Mucosa of stomach (tissue), 1 donor: ENCODE results near the gene WWTR1.

Experiments
- H3K27me3 ChIP-seq: one replicate; pipeline ENCODE4 v1.7.0; 2013; ENCODE audit warnings: mild to moderate bottlenecking, low read length; ENCODE audit not compliant: control insufficient read depth, insufficient read depth
- H3K36me3 ChIP-seq: one replicate; pipeline ENCODE4 v1.7.0; 2013; ENCODE audit warnings: low read length; ENCODE audit not compliant: control insufficient read depth, insufficient read depth
- H3K4me1 ChIP-seq: one replicate; pipeline ENCODE4 v1.7.0; 2013; ENCODE audit warnings: mild to moderate bottlenecking, low read length; ENCODE audit not compliant: control insufficient read depth, insufficient read depth
- H3K4me3 ChIP-seq: one replicate; pipeline ENCODE4 v1.7.0; 2013; ENCODE audit warnings: low read length
- H3K9ac ChIP-seq: one replicate; pipeline ENCODE4 v1.7.0; 2013; ENCODE audit warnings: mild to moderate bottlenecking, low read length, moderate library complexity
- H3K9me3 ChIP-seq: one replicate; pipeline ENCODE4 v1.7.0; 2013; ENCODE audit warnings: mild to moderate bottlenecking, low read length, moderate library complexity; ENCODE audit not compliant: control insufficient read depth
- donor health status: Pancreatic carcinoma.

WWTR1 gene

GRCh38 chr3:149615731-149616221 is 42.0 kb downstream of the WWTR1 start:
- Histone ChIP-seq H3K4me1 (no peaks in the 10 kb centered on the region), H3K27me3 (no peaks in the 10 kb centered on the region), H3K36me3 (no peaks in the 10 kb centered on the region), H3K4me3 (no peak overlapping the region), H3K9me3 (no peaks in the 10 kb centered on the region), H3K9ac (no peak overlapping the region)

- Histone ChIP-seq H3K4me1 (no peaks in the 10 kb centered on the region), H3K27me3 (no peaks in the 10 kb centered on the region), H3K36me3 (no peaks in the 10 kb centered on the region)
Measured at GRCh38 chr3:149613988-149614387, 43.8 kb downstream of the WWTR1 start.

GRCh38 chr3:149612456-149612855 is 45.4 kb downstream of the WWTR1 start:
- H3K9ac ChIP-seq = no peak overlapping the region
- no peak overlapping the region for H3K4me3 ChIP-seq
- no peaks in the 10 kb centered on the region for H3K4me1 ChIP-seq
- H3K36me3 ChIP-seq = no peaks in the 10 kb centered on the region
- no peaks in the 10 kb centered on the region for H3K27me3 ChIP-seq
- no peaks in the 10 kb centered on the region for H3K9me3 ChIP-seq

More at GRCh38 chr3:149613988-149614387, 43.8 kb downstream of the WWTR1 start:
- no peaks in the 10 kb centered on the region for H3K9me3 ChIP-seq
- H3K4me3 ChIP-seq = no peak overlapping the region
- H3K9ac ChIP-seq = no peak overlapping the region

GRCh38 chr3:149611149-149611548 is 46.7 kb downstream of the WWTR1 start:
- no peaks in the 10 kb centered on the region for H3K36me3 ChIP-seq
- H3K9me3 ChIP-seq = no peaks in the 10 kb centered on the region
- no peak overlapping the region for H3K4me3 ChIP-seq
- H3K4me1 ChIP-seq = no peaks in the 10 kb centered on the region
- H3K9ac ChIP-seq = no peak overlapping the region
- no peaks in the 10 kb centered on the region for H3K27me3 ChIP-seq

- H3K4me3 ChIP-seq = no peak overlapping the region
- H3K27me3 ChIP-seq = no peaks in the 10 kb centered on the region
- H3K9me3 ChIP-seq = no peaks in the 10 kb centered on the region
- no peak overlapping the region for H3K9ac ChIP-seq
- no peaks in the 10 kb centered on the region for H3K36me3 ChIP-seq
- H3K4me1 ChIP-seq = no peaks in the 10 kb centered on the region
Measured at GRCh38 chr3:149610351-149611105, 47.3 kb downstream of the WWTR1 start.

- no peaks in the 10 kb centered on the region for H3K27me3 ChIP-seq
- H3K9me3 ChIP-seq = no peaks in the 10 kb centered on the region
- no peak overlapping the region for H3K4me3 ChIP-seq
- no peaks in the 10 kb centered on the region for H3K36me3 ChIP-seq
- H3K9ac ChIP-seq = no peak overlapping the region
- no peaks in the 10 kb centered on the region for H3K4me1 ChIP-seq
Measured at GRCh38 chr3:149609595-149609994, 48.2 kb downstream of the WWTR1 start.

GRCh38 chr3:149608987-149609386 is 48.8 kb downstream of the WWTR1 start:
- no peak overlapping the region for H3K4me3 ChIP-seq
- no peaks in the 10 kb centered on the region for H3K36me3 ChIP-seq
- no peaks in the 10 kb centered on the region for H3K4me1 ChIP-seq
- no peaks in the 10 kb centered on the region for H3K9me3 ChIP-seq
- H3K9ac ChIP-seq = no peak overlapping the region
- H3K27me3 ChIP-seq = no peaks in the 10 kb centered on the region

- Histone ChIP-seq H3K27me3 (no peaks in the 10 kb centered on the region), H3K36me3 (no peaks in the 10 kb centered on the region), H3K9ac (no peak overlapping the region), H3K9me3 (no peaks in the 10 kb centered on the region), H3K4me1 (no peaks in the 10 kb centered on the region), H3K4me3 (no peak overlapping the region)
Measured at GRCh38 chr3:149605902-149606301, 51.9 kb downstream of the WWTR1 start.

- Histone ChIP-seq H3K27me3 (no peaks in the 10 kb centered on the region), H3K36me3 (no peaks in the 10 kb centered on the region), H3K4me3 (no peak overlapping the region), H3K9ac (no peak overlapping the region), H3K4me1 (no peaks in the 10 kb centered on the region), H3K9me3 (no peaks in the 10 kb centered on the region)
Measured at GRCh38 chr3:149604125-149604875, 53.5 kb downstream of the WWTR1 start.

GRCh38 chr3:149603126-149604074 is 54.4 kb downstream of the WWTR1 start:
- Histone ChIP-seq H3K27me3 (no peaks in the 10 kb centered on the region), H3K36me3 (no peaks in the 10 kb centered on the region), H3K4me3 (no peak overlapping the region), H3K9me3 (no peaks in the 10 kb centered on the region), H3K9ac (no peak overlapping the region), H3K4me1 (no peaks in the 10 kb centered on the region)

- Histone ChIP-seq H3K27me3 (no peaks in the 10 kb centered on the region), H3K36me3 (no peaks in the 10 kb centered on the region), H3K4me1 (no peaks in the 10 kb centered on the region), H3K4me3 (no peak overlapping the region), H3K9ac (no peak overlapping the region), H3K9me3 (no peaks in the 10 kb centered on the region)
Measured at GRCh38 chr3:149600634-149601033, 57.2 kb downstream of the WWTR1 start.
